Central memory CD4-positive, alpha-beta T cell (primary cell): ENCODE measurements around the gene SANBR.

Experiments
- DNase-seq: peaks from one replicate; pipeline ENCODE4 v3.0.0; 2022

Gene SANBR

DNA sequence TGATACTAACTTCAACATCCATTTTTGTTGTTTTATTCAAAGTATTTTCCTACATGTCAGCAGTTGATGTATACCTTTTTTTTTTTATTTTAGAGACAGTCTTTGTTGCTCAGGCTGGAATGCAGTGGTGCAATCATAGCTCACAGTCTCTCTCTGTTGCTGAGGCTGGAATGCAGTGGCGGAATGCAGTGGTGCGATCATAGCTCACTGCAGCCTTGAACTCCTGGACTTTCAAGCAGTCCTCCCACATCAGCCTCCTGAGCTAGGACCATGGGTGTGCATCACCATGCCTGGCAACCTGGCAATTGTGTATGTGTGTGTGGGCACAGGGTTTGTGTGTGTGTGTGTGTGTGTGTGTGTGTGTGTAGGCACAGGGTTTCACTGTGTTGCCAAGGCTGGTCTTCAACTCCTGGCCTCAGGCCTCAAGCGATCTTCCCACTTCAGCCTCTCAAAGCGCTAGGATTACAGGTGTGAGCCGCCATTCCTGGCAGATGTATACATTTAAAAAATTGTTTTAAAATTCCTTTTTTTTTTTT lies 24.8 kb downstream of the SANBR start:
- DNase-seq = no peak

DNA sequence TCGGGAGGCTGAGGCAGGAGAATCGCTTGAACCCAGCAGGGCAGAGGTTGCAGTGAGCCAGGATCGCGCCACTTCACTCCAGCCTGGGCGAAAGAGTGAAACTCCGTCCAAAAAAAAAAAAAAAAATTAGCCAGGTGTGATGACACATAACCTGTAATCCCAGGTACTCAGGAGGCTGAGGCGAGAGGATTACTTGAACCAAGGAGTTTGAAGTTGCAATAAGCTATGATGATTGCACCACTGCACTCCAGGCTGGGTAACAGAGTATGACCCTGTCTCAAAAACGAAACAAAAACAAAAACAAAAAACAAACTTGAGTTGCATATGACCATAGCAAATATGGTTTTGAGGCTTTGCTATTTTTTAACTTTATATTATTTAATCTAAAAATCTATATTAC lies 25.8 kb downstream of the SANBR start:
- DNase-seq = no peak

DNA sequence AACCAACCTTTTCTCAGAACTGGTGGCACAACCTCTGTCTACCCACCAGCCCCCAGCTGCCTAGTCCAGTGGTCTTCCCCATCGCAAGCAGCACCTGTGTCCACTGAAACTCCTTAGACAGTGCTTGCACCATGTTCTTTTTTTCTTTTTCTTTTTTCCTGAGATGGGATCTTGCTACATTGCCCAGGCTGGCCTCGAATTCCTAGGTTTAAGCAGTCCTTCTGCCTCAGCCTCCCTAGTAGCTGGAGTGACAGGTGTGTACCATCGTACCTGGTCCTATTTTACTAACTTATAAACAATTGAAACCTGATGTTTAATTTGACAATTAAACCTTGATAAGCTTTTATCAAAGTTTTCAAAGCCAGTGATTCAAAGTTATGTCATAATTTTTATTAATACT lies 30.8 kb downstream of the SANBR start:
- no peak for DNase-seq

DNA sequence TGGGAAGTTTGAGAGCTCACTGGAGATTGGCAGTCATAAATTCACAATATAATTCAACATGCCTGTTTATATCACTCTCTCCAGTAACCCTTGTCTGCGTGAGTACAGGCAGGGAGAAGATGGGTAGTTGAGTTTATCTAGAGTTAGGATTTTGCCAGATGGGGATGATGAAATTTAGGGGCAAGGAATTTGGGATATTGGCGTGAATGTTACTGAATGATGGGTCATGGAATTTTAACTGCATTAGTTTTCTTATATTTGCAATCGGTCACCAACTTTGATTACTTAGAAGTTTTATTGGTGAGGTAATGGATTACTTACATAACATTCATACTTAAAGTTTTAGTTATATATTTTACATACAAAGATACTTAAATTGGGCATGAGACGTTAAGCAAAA lies 35.1 kb downstream of the SANBR start:
- DNase-seq = no peak

DNA sequence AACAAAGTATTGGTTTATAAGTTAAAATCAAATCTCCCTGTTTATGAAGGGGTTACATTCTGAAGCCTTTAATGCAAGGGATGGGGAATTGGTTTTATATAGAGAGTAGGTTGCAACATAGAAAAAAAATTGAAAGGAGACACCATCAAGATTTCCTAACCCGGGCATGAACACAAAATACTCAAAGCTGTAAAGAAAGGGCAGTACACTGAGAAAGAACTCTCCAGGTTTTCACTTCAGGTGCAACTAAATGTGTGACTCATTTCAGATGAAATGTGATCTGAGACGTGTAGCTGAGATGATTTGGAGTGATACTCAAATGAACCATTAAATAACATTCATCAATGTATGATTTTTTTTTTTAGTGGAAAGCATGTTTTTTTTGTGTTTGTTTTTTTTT lies 43.6 kb downstream of the SANBR start:
- no peak for DNase-seq

DNA sequence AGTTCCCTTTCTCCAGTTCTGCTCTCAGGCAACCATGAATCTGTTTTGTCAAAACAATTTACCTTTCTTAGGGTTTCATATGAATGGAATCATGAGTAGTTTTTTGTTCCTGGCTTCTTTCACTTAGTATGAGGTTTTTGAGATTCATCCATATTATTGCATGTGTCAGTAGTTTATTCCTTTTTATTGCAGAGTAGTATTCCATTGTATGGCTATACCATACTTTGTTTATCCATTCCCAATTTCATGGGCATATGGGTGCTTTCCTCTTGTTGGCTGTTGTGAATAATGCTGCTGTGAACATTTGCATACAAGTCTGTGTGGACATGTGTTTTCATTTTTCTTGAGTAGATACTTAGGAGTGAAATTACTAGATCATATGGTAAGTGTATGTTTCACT lies 46.0 kb downstream of the SANBR start:
- DNase-seq = no peak

DNA sequence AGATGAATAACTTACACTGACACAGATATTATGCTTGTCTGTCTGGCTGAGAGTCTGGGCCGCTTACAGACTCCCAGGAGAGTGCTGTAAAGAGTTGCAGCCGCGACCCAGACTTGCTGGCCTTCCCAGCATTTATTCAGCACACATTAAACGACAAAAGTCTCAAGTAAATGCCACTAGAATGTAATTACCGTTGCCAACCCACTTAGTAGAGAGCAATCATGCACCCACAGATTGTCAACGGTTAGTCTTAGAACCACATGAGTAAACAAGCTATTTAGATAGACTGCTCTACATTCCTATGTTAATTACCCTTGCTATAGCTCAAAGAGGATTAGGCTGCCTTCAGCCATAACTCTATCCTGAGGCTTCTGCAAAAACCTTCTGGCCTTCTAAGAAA lies 48.5 kb downstream of the SANBR start:
- DNase-seq = no peak
